Measurements from ENCODE around the gene NEIL3. TPM values are rescaled to one million over a fixed set of nuclear protein-coding genes. Genes with fewer than 3 reads are reported as not detected.
"Not testable (repeated sequence)": the region's sequence is repeated elsewhere in the genome, so short reads cannot be mapped to it uniquely, and the experiment has no call there.

Gene NEIL3
- total RNA-seq, 1 donor from 2014 or later, result 2.6 TPM

GRCh38 chr4:177301126-177301639, 8.5 kb upstream of the NEIL3 start:
- no peak for DNase-seq (ENCODE audit: low spot score)

DNA sequence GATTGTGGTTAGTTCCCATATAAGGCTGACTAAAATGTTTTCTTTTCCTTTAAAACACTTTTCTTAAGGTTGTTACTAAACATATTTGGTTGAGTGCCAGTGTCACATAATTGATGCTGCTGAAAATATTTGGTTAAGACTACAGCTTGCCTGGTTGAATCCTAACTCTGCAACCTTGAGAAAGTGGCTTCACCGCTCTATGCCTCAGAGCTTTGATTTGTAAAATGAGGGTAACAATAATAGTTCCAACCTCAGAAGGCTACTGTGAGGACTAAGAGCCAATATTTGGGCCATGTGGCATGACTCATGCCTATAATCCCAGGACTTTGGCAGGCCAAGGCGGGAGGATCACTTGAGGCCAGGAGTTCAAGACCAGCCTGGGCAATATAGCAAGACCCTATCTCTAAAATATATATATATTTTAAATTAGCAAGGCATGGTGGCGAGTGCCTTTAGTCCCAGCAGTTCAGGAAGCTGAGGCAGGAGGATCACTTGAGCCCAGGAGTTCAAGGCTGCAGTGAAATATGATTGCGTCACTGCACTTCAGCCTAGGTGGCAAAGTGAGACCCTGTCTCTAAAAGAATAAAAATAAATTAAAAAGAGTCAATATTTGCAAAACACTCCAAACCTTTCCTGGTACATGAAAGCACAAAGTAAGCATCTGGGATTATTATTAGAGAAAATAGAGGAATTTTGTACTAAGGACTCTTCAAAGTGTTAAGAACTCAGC, 7.1 kb upstream of the NEIL3 start:
- DNase-seq (ENCODE audit: low spot score), result no peak

DNA sequence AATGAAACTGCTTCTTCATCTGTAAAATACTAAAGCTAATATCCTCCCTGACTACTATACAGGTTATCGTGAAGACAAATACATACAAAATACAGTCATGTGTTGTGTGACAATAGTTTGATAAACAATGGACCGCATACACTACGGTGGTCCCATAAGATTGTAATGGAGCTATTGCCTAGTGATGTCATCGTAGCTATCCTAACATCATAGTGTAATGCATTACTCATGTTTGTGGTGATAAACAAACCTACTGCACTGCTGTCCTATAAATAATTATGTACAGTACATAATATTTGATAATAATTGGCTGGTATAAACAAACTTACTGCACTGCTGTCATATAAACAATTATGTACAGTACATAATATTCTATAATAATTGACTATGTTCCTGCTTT, 5.6 kb upstream of the NEIL3 start:
- DNase-seq (ENCODE audit: low spot score), result no peak

DNA sequence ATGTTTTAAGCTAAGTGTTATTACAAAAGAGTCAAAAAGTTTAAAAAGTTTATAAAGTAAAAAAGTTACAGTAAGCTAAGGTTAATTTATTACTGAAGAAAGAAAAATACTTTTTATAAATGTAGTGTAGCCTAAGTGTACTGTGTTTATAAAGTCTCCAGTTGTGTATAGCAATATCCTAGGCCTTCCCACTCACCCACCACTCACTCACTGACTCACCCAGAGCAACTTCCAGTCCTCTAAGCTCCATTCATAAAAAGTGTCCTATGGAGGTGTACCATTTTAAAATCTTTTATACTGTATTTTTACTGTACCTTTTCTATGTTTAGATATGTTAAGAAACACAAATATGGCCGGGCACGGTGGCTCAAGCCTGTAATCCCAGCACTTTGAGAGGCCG, 4.8 kb upstream of the NEIL3 start:
- DNase-seq (ENCODE audit: low spot score), result not testable (repeated sequence)

DNA sequence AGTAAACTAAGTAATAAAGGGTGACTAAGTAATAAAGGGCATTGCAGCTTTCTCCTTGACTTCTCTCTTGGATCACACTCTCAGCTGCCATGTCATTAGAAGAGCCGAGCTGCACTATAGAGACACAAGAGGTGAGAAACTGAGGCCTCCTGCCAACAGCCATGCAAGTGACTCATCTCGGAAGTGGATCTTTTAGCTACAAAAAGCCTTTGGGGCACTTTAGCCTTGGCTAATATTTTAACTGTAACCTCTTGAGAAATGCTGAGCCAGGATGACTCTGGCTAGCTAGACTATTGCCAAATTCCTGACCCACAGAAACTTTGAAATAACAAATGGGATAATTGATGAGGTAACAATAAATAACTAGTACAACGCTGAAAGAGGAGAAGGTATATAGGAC, 1.5 kb upstream of the NEIL3 start:
- DNase-seq (ENCODE audit: low spot score), result no peak

GRCh38 chr4:177308847-177309521, 690 bp upstream of the NEIL3 start:
- DNase-seq (ENCODE audit: low spot score), result no peak

DNA sequence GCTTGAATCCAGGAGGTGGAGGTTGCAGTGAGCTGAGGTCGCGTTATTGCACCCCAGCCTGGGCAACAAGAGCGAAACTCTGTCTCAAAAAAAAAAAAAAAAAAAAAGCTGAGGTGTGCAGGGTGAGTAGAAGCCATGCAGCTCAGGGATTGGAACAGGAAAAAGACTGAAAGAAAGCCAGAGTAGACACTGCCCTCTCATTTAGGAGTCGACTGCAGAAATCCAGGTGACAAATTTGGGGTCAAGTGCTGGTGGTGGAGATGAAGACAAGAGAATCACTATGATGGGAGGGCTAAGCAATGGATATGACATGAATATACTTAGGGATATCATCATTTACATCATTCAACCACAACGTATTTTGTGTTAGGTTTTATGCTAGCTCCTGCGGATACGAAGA, 1.9 kb downstream of the NEIL3 start:
- DNase-seq (ENCODE audit: low spot score), result no peak

GRCh38 chr4:177313263-177313662, 3.6 kb downstream of the NEIL3 start:
- DNase-seq (ENCODE audit: low spot score), result no peak

DNA sequence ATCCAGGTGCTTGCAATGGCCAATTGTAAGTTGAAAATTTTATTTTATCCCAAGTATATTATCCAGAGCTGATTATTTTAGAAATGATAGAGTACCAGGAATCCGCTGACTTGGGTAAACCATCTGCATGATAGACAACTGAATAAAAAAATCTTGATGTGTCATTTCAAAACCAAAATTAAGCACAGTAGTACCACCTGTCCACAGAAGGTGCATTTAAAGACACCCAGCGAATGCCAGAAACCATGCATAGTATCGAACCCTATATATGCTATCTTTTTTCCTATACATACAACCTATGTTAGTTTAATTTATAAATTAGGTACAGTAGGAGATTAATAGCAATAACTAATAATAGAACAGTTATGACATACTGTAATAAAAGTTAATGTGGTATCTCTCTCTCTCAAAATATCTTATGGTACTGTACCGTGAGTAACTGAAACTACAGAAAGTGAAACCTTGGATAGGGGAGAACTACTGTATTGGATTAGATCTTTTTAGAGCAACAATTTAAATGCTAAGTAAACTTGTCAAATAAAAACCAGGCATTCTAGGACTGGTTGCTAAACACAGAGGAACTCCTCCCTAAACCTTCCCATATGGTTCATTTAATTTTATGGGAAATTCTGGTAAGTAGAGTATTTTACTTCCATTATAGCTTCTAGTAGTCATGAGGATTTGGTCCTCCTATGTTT, 6.2 kb downstream of the NEIL3 start:
- no peak for DNase-seq (ENCODE audit: low spot score)

- DNase-seq (ENCODE audit: low spot score), result no peak
These were observed 11.0 kb downstream of the NEIL3 start for GRCh38 chr4:177320721-177321120.

- no peak for DNase-seq (ENCODE audit: low spot score)
These were observed 12.0 kb downstream of the NEIL3 start for GRCh38 chr4:177321647-177322046.

- DNase-seq (ENCODE audit: low spot score), result peak; percentile 24
These were observed 12.6 kb downstream of the NEIL3 start for GRCh38 chr4:177322266-177322665.

GRCh38 chr4:177322881-177323280, 13.2 kb downstream of the NEIL3 start:
- DNase-seq (ENCODE audit: low spot score), result peak; percentile 26

DNA sequence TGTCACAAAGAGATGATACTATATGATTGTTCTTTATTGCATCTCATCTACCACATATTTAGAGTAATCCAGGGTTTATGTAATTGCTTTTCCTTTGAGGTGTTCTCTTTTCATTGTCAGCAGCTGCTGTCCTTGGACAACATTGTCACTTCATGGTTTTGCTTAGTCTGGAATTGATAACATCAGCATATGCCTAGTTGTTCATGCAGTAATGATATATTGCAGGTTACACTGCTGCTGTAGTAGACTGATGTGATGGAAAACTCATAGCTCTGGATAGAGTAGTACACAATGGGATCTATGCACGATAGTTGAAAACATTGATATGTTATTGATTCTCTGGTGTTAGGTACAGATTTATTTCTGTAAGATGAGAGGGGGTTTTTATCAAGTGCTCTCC, 13.7 kb downstream of the NEIL3 start:
- no peak for DNase-seq (ENCODE audit: low spot score)

DNA sequence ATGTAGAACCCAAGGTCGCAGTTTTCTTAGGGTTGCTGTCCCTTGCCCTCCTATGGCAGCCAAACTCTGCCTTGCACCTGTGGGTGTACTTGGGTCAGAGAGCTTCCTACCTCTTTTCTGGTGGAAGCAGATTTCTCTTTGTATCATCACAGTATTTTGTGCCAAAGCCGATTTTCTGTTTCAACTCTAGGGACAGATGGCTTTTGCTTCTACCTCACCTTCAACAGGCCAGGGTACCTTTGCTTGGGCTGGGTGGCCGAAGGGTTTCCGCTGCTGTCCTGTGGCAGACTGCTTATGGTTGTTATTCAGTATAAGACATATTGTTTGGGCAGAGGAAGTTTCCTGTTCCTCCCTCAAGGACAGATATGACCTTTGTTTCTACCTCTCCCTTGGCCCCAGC, 22.4 kb downstream of the NEIL3 start:
- DNase-seq (ENCODE audit: low spot score), result no peak

- DNase-seq (ENCODE audit: low spot score), result peak; percentile 44
These were observed 30.1 kb downstream of the NEIL3 start for GRCh38 chr4:177339477-177340374.

DNA sequence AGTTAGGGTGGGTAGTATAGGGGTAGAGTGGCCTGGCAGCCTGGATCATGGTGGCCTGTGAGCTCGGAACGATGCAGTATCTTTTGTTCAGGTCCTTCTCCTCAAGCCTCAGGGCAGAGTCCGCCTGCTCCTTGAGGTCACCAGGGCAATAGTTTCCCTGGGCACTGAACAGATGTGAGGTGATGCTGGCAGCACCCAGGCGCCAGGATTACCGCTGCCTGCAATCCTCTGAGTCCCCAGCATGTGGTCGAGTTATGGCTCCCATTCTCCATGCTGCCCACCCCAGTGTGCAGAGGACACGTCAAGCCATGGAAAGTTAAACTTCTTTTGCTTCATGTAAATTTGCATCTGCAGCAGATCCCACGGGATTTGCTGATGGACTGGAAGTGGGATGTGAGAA, 38.7 kb downstream of the NEIL3 start:
- no peak for DNase-seq (ENCODE audit: low spot score)

- no peak for DNase-seq (ENCODE audit: low spot score)
These were observed 39.5 kb downstream of the NEIL3 start for GRCh38 chr4:177349191-177349590.

GRCh38 chr4:177351622-177352244, 42.1 kb downstream of the NEIL3 start:
- DNase-seq (ENCODE audit: low spot score), result no peak

GRCh38 chr4:177356206-177356605, 46.5 kb downstream of the NEIL3 start:
- no peak for DNase-seq (ENCODE audit: low spot score)

DNA sequence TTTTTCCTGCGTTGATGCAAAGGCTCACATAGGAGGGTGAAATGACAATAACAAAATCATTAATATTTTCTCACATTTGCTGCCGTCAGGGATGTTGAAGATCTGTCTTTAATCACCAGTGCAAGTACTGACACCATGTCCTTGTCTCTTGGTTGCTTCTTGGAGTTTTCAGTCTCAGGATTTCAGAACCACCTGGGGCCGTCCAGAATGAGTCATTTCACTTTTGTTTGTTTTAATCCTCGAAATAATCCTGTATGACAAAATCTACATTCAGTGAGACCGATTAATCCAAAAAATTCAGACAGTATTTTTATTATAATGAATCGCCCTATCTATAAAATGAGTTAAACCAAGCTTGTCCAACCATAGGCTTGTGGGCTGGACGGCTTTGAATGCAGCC, 47.2 kb downstream of the NEIL3 start:
- no peak for DNase-seq (ENCODE audit: low spot score)

Data from umbilical cord (tissue), 2 donors.